Calu3 (cell line): ENCODE results near the gene HOXA10. TPM values are rescaled to one million over a fixed set of nuclear protein-coding genes. Genes with fewer than 3 reads are reported as not detected.

Experiments
- BruUV-seq: library from RNA; stranded (reverse); fragments of 400-500 nt; replicated peaks from 2 replicates; lab custom pipeline; 2021; lab: Mats Ljungman, UMichigan
- CTCF ChIA-PET: fragments of 300-600 bp; sonication (Branson Sonifier 250); formaldehyde crosslinking; loops from one replicate; lab custom pipeline; 2022; ENCODE audit warnings: antibody characterized with exemption; lab: Charles Lee
- DNase-seq: peaks from one replicate; pipeline ENCODE4 v3.0.0; 2022
- H3K27ac Mint-ChIP-seq: one replicate; pipeline ENCODE4 v1.8.0; 2022; ENCODE audit warnings: mixed read lengths; ENCODE audit not compliant: unreplicated experiment
- H3K27me3 Mint-ChIP-seq: one replicate; pipeline ENCODE4 v1.8.0; 2022; ENCODE audit warnings: mixed read lengths; ENCODE audit not compliant: unreplicated experiment
- H3K36me3 Mint-ChIP-seq: one replicate; pipeline ENCODE4 v1.8.0; 2022; ENCODE audit warnings: mild to moderate bottlenecking, moderate library complexity, mixed read lengths; ENCODE audit not compliant: insufficient read depth, unreplicated experiment
- H3K4me1 Mint-ChIP-seq: one replicate; pipeline ENCODE4 v1.8.0; 2022; ENCODE audit warnings: mild to moderate bottlenecking, low read depth, mixed read lengths; ENCODE audit not compliant: unreplicated experiment
- H3K4me3 Mint-ChIP-seq: one replicate; pipeline ENCODE4 v1.8.0; 2022; ENCODE audit warnings: mild to moderate bottlenecking, low read depth, moderate library complexity, mixed read lengths; ENCODE audit not compliant: unreplicated experiment
- H3K9me3 Mint-ChIP-seq: one replicate; pipeline ENCODE4 v1.8.0; 2022; ENCODE audit warnings: low read depth, mixed read lengths; ENCODE audit not compliant: unreplicated experiment
- intact Hi-C: fragments of 100-400 bp; cut with micrococcal nuclease; formaldehyde crosslinking; loops from one replicate; pipeline ENCODE4 v1.10.0; 2022; ENCODE audit not compliant: unreplicated experiment
- total RNA-seq: library from RNA; stranded (reverse); gene quantifications from 2 replicates; pipeline ENCODE4 v1.2.3, GENCODE V29; 2022
- TF ChIP-seq, protein P1 (sequence below): fragments of 200-600 bp; IDR thresholded peaks from one replicate; pipeline ENCODE4 v1.8.0; 2022; ENCODE audit warnings: antibody characterized with exemption; ENCODE audit not compliant: unreplicated experiment

The HOXA10 gene
- total RNA-seq, 1 experiment from 2014 or later: 11.8 TPM

DNA sequence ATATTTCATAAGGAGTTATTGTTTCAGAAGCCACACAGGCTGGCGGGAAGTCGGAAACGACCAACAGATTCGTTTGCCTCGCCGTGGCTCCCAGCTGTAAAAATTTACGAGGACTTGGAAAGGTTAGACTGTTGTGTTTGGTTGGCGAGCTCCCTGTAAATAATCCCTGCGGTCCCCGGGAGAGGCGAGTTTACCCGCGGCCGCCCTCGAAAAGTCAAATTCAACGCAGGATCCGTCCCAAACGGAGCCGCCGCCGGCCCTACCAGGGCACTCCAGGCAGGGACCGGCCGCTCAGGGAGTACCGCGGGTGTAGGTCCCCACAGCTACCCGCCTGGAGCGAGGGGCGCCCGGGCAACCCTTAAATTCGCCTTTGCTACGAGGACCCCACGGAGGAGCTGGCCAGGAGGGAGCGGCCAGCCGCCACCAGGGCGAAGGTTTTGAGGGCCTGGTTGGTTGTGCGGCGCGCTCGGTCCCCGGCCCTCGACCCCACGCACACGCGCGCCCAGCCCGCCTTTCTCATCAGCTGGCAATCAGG, 8.1 kb downstream of the HOXA10 start:
- Mint-ChIP-seq H3K36me3 (peaks cover 17% of the 10 kb centered on the region), H3K4me1 (peaks cover 21% of the 10 kb centered on the region), H3K27ac (no peak overlapping the region), H3K4me3 (no peak overlapping the region), H3K27me3 (no peaks in the 10 kb centered on the region), H3K9me3 (no peaks in the 10 kb centered on the region)
- intact Hi-C loops: no loop called here
- TF ChIP-seq, protein P1, sequence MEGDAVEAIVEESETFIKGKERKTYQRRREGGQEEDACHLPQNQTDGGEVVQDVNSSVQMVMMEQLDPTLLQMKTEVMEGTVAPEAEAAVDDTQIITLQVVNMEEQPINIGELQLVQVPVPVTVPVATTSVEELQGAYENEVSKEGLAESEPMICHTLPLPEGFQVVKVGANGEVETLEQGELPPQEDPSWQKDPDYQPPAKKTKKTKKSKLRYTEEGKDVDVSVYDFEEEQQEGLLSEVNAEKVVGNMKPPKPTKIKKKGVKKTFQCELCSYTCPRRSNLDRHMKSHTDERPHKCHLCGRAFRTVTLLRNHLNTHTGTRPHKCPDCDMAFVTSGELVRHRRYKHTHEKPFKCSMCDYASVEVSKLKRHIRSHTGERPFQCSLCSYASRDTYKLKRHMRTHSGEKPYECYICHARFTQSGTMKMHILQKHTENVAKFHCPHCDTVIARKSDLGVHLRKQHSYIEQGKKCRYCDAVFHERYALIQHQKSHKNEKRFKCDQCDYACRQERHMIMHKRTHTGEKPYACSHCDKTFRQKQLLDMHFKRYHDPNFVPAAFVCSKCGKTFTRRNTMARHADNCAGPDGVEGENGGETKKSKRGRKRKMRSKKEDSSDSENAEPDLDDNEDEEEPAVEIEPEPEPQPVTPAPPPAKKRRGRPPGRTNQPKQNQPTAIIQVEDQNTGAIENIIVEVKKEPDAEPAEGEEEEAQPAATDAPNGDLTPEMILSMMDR: no peak
- DNase-seq: no peak
- CTCF ChIA-PET: no interaction called here
- no TSS peak for BruUV-seq

DNA sequence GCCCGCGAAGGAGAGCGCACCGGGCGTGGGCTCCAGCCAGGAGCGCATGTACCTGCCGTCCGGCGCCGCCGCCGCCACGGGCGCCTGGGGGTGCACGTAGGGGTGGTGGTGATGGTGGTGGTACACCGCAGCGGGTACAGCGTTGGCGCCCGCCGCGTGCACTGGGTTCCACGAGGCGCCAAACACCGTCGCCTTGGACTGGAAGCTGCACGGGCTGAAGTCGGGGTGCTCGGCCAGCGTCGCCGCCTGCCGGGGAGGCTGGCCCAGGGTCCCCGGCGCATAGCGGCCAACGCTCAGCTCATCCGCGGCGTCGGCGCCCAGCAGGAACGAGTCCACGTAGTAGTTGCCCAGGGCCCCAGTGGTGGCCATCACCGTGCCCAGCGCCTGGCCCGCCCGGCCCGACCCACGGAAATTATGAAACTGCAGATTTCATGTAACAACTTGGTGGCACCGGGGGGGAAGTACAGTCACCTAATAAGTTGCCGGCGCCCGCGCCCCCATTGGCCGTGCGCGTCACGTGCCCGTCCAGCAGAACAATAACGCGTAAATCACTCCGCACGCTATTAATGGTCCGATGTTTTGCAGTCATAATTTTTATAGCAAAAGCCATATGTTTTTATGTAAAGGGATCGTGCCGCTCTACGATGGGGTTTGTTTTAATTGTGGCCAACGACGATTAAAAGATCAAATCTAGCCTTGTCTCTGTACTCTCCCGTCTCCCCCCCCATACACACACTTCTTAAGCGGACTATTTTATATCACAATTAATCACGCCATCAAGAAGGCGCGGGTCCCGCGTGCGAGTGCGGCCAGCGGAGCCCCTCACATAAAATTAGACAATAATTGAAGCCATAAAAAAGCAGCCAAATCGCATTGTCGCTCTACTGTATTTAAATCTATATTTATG, 8.8 kb downstream of the HOXA10 start, which contains the start of gene HOXA9:
HOXA9 (minus strand) TSS at position 449 of the 907 bp plus-strand sequence; CDS start at position 369, 80 bp downstream.
- Mint-ChIP-seq H3K4me3 (no peak within 1 kb of the TSS), H3K4me1 (peaks cover 15% of the 10 kb centered on the region), H3K36me3 (peaks cover 22% of the 10 kb centered on the region), H3K9me3 (no peaks in the 10 kb centered on the region), H3K27ac (no peak within 1 kb of the TSS), H3K27me3 (no peaks in the 10 kb centered on the region)
- TF ChIP-seq, protein P1: no peak
- DNase-seq: no peak
- intact Hi-C loops: no loop called here
- BruUV-seq: no TSS peak
- CTCF ChIA-PET: no interaction called here

DNA sequence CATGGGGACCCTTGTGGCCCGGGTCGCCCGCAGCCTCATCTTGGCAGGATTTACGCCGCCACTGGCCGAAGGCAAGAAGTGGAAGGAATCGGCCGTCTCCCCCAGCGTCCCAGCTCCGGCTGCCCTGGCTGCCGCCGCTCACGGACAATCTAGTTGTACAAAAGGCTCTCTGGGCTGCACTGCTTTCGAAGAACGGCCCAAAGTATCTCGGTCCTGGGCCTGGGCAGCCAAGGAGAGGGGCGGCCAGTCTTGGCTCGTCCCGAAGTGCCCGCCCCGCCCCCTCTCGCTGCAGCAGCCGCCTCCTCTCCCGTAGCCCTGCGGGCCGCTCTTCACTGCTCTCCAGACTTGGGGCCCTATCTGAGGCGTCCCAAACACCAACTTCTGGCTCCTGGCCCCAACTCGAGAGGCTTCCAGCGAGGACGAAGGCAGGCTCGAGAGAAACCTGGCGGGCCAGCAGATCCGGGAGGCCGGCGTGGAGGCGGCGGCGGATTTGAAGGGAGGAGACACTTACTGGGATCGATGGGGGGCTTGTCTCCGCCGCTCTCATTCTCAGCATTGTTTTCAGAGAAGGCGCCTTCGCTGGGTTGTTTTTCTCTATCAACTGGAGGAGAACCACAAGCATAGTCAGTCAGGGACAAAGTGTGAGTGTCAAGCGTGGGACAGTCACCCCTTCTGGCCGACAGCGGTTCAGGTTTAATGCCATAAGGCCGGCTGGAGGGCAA, 9.6 kb downstream of the HOXA10 start:
- Mint-ChIP-seq H3K36me3 (peaks cover 14% of the 10 kb centered on the region), H3K27ac (no peak overlapping the region), H3K27me3 (no peaks in the 10 kb centered on the region), H3K4me3 (no peak overlapping the region), H3K9me3 (no peaks in the 10 kb centered on the region), H3K4me1 (peaks cover 11% of the 10 kb centered on the region)
- CTCF ChIA-PET: no interaction called here
- TF ChIP-seq, protein P1: no peak
- BruUV-seq: no TSS peak
- intact Hi-C loops: loop anchor here (5.0 kb wide), 1 partner anchor 982 kb away; no protein-coding TSS in a partner anchor
- no peak for DNase-seq

DNA sequence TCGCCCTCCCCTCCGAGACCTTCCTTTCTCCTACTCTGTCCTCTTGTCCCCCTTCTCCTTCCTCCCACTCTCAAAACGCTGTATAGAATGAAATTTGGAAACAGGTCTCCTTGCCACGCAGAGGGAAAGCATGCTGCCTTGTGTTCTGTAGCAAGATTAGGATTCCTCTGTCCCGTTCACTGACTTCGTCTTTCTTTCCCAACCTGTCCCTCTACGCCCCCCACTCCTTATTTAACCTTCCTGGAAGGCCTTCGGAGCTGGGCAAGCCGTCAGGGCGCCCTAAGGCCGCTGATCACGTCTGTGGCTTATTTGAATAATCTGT, 10.1 kb downstream of the HOXA10 start:
- intact Hi-C loops: loop anchor here (5.0 kb wide), 1 partner anchor 982 kb away; no protein-coding TSS in a partner anchor
- no peaks in the 10 kb centered on the region for H3K9me3 Mint-ChIP-seq
- no peak overlapping the region for H3K4me3 Mint-ChIP-seq
- CTCF ChIA-PET: no interaction called here
- no peak for DNase-seq
- H3K4me1 Mint-ChIP-seq: peaks cover 8% of the 10 kb centered on the region
- no peaks in the 10 kb centered on the region for H3K27me3 Mint-ChIP-seq
- peaks cover 9% of the 10 kb centered on the region for H3K36me3 Mint-ChIP-seq
- TF ChIP-seq, protein P1: no peak
- no TSS peak for BruUV-seq
- H3K27ac Mint-ChIP-seq: no peak overlapping the region
